ENCODE results near the gene MTCL1. TPM values are rescaled to one million over a fixed set of nuclear protein-coding genes. Genes with fewer than 3 reads are reported as not detected.

MTCL1 gene
- total RNA-seq, 1 donor from 2014 or later = 100 TPM

- H3K27me3 Mint-ChIP-seq (ENCODE audit: unreplicated experiment) = no peaks in the 10 kb centered on the region
- H3K36me3 Mint-ChIP-seq (ENCODE audit: unreplicated experiment) = no peaks in the 10 kb centered on the region
- no peak for TF ChIP-seq CTCF (IDR thresholded peaks at IDR 0.05; ENCODE audit: partially characterized antibody, unreplicated experiment)
- H3K4me3 Mint-ChIP-seq (ENCODE audit: unreplicated experiment) = no peak overlapping the region
- H3K9me3 Mint-ChIP-seq (ENCODE audit: unreplicated experiment) = peaks cover 3% of the 10 kb centered on the region
- H3K4me1 Mint-ChIP-seq (ENCODE audit: low read depth, unreplicated experiment) = peaks cover 16% of the 10 kb centered on the region
- no peak overlapping the region for H3K27ac Mint-ChIP-seq (ENCODE audit: unreplicated experiment)
- DNase-seq = no peak
Measured at GRCh38 chr18:8800445-8800844, 95.1 kb downstream of the MTCL1 start.

- H3K4me3 Mint-ChIP-seq (ENCODE audit: unreplicated experiment) = no peak overlapping the region
- TF ChIP-seq CTCF (IDR thresholded peaks at IDR 0.05; ENCODE audit: partially characterized antibody, unreplicated experiment) = no peak
- H3K9me3 Mint-ChIP-seq (ENCODE audit: unreplicated experiment) = peaks cover 3% of the 10 kb centered on the region
- H3K4me1 Mint-ChIP-seq (ENCODE audit: low read depth, unreplicated experiment) = peaks cover 13% of the 10 kb centered on the region
- no peak overlapping the region for H3K27ac Mint-ChIP-seq (ENCODE audit: unreplicated experiment)
- no peaks in the 10 kb centered on the region for H3K36me3 Mint-ChIP-seq (ENCODE audit: unreplicated experiment)
- DNase-seq = no peak
- no peaks in the 10 kb centered on the region for H3K27me3 Mint-ChIP-seq (ENCODE audit: unreplicated experiment)
Measured at GRCh38 chr18:8800876-8801262, 95.5 kb downstream of the MTCL1 start.

GRCh38 chr18:8801263-8801901 lies 96.0 kb downstream of the MTCL1 start:
- Mint-ChIP-seq H3K4me1 (ENCODE audit: low read depth, unreplicated experiment) (peaks cover 10% of the 10 kb centered on the region), H3K4me3 (ENCODE audit: unreplicated experiment) (no peak overlapping the region), H3K9me3 (ENCODE audit: unreplicated experiment) (peaks cover 3% of the 10 kb centered on the region), H3K27ac (ENCODE audit: unreplicated experiment) (no peak overlapping the region), H3K36me3 (ENCODE audit: unreplicated experiment) (no peaks in the 10 kb centered on the region), H3K27me3 (ENCODE audit: unreplicated experiment) (no peaks in the 10 kb centered on the region)
- no peak for TF ChIP-seq CTCF (IDR thresholded peaks at IDR 0.05; ENCODE audit: partially characterized antibody, unreplicated experiment)
- no peak for DNase-seq

- H3K36me3 Mint-ChIP-seq (ENCODE audit: unreplicated experiment) = no peaks in the 10 kb centered on the region
- H3K4me3 Mint-ChIP-seq (ENCODE audit: unreplicated experiment) = no peak overlapping the region
- H3K27me3 Mint-ChIP-seq (ENCODE audit: unreplicated experiment) = no peaks in the 10 kb centered on the region
- H3K9me3 Mint-ChIP-seq (ENCODE audit: unreplicated experiment) = peaks cover 3% of the 10 kb centered on the region
- H3K4me1 Mint-ChIP-seq (ENCODE audit: low read depth, unreplicated experiment) = peaks cover 8% of the 10 kb centered on the region
- DNase-seq = no peak
- H3K27ac Mint-ChIP-seq (ENCODE audit: unreplicated experiment) = no peak overlapping the region
- TF ChIP-seq CTCF (IDR thresholded peaks at IDR 0.05; ENCODE audit: partially characterized antibody, unreplicated experiment) = no peak
Measured at GRCh38 chr18:8802017-8802672, 96.8 kb downstream of the MTCL1 start.

- H3K9me3 Mint-ChIP-seq (ENCODE audit: unreplicated experiment) = peaks cover 5% of the 10 kb centered on the region
- H3K36me3 Mint-ChIP-seq (ENCODE audit: unreplicated experiment) = no peaks in the 10 kb centered on the region
- H3K4me1 Mint-ChIP-seq (ENCODE audit: low read depth, unreplicated experiment) = peaks cover 9% of the 10 kb centered on the region
- no peak overlapping the region for H3K4me3 Mint-ChIP-seq (ENCODE audit: unreplicated experiment)
- DNase-seq = no peak
- H3K27ac Mint-ChIP-seq (ENCODE audit: unreplicated experiment) = no peak overlapping the region
- H3K27me3 Mint-ChIP-seq (ENCODE audit: unreplicated experiment) = no peaks in the 10 kb centered on the region
- TF ChIP-seq CTCF (IDR thresholded peaks at IDR 0.05; ENCODE audit: partially characterized antibody, unreplicated experiment) = no peak
Measured at GRCh38 chr18:8803063-8803795, 97.9 kb downstream of the MTCL1 start.

Measured in glutamatergic neuron (in vitro differentiated cells).